Measurements from ENCODE around the gene TRIM44.

The TRIM44 gene

DNA sequence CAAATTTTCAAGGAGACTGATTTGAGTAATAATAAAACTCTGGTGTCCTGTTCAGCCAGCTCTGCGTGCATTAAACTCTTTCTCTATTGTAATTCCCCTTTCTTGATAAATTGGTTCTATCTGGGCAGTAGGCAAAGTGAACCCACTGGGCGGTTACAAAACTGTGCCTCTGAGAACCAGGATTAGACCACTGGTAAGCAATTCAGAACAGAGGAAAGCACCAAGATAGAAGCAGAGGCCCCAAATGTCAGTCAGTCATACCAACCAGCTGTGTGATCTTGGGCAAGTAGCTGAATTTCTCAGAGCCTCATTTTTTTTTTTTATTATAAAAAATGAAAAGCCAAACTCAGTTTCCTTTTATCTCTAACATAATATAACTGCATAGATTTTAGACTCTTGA lies 54.9 kb downstream of the TRIM44 start:
- no peak for DNase-seq (ENCODE audit: low spot score)

- no peak for DNase-seq (ENCODE audit: low spot score)
These were observed 59.2 kb downstream of the TRIM44 start for GRCh38 chr11:35721651-35722282.

- no peak for DNase-seq (ENCODE audit: low spot score)
These were observed 60.1 kb downstream of the TRIM44 start for GRCh38 chr11:35722641-35723040.

DNA sequence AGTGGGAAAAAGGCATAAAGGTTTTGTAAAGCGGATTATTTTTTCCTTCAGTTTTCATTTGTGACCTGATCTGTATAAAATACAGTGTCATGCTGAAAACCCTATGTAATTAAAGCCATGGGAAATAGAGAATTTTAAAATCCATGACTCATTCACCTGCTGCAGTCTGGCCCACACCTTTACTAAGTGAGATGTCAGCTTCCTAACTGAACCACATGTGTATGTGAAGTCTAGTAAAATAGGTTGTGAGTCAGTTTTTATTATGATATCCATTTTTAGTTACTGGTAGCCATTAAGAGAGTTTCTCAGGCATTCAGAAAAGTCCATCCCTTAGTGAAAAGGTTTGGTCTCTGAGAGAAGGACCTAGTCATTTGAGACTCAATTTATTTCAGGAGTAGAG lies 60.9 kb downstream of the TRIM44 start:
- no peak for DNase-seq (ENCODE audit: low spot score)

- peak; percentile 49 for DNase-seq (ENCODE audit: low spot score)
These were observed 61.3 kb downstream of the TRIM44 start for GRCh38 chr11:35723913-35724312.

- DNase-seq (ENCODE audit: low spot score): peak; percentile 86
These were observed 63.3 kb downstream of the TRIM44 start for GRCh38 chr11:35725885-35726284.

DNA sequence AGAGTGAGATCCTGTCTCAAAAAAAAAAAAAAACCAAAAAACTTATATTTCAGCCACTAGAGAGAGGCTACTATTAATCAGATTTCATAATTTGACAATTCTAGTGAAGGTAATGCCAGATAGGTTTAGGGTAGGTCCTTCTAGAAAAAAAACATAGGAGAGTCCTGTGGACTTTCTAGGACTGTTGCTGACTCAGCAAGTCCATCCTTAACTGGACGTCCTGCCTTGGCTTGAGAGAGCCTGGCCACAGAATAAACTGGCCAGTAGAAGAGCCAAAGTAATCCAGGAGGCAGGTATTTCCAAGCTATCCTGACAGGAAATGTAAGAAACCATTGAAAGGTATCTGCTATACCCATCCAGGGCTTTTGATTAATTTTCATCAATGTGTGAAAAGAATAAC lies 64.6 kb downstream of the TRIM44 start:
- DNase-seq (ENCODE audit: low spot score): no peak

DNA sequence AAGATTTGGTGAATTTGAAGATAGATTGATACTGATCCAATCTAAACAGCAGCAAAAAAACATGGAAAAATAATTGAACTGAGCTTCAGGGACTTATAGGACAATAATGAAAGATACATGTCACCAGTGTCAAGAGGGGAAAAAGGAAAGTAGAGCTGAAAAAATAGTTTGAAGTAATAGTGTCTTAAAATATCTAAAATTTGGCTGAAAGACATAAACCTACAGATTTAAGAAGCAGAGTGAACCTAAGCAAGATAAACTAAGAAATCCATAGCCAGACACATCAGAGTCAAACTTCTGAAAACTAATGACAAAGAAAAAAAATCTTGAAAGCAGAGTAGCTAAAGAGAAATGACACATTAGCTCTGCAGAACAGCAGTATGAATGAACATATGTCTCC lies 67.7 kb downstream of the TRIM44 start:
- no peak for DNase-seq (ENCODE audit: low spot score)

GRCh38 chr11:35734669-35735410 lies 72.3 kb downstream of the TRIM44 start:
- DNase-seq (ENCODE audit: low spot score): peak; percentile 71

DNA sequence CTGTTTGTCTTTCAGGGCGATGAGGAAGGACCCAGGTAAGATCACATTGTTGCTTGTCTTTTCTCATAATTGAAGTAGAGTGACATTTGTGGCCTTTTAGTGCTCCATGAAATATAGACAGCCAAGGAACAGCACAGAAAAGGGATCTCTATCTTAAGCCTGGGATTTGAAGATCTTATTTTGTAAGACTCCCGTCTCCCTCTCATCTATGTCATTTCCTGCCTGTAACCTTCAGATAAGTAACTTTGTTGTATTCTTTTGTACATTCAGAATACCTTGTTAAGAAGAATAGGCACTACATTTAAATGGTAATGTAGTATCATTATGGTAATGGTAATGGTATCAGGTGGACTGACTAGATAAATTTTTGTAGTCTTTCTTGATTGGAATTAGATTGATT lies 72.8 kb downstream of the TRIM44 start:
- no peak for DNase-seq (ENCODE audit: low spot score)

GRCh38 chr11:35735903-35736302 lies 73.3 kb downstream of the TRIM44 start:
- DNase-seq (ENCODE audit: low spot score): no peak

- no peak for DNase-seq (ENCODE audit: low spot score)
These were observed 74.4 kb downstream of the TRIM44 start for GRCh38 chr11:35736952-35737351.

GRCh38 chr11:35740061-35740799 lies 77.7 kb downstream of the TRIM44 start:
- no peak for DNase-seq (ENCODE audit: low spot score)

DNA sequence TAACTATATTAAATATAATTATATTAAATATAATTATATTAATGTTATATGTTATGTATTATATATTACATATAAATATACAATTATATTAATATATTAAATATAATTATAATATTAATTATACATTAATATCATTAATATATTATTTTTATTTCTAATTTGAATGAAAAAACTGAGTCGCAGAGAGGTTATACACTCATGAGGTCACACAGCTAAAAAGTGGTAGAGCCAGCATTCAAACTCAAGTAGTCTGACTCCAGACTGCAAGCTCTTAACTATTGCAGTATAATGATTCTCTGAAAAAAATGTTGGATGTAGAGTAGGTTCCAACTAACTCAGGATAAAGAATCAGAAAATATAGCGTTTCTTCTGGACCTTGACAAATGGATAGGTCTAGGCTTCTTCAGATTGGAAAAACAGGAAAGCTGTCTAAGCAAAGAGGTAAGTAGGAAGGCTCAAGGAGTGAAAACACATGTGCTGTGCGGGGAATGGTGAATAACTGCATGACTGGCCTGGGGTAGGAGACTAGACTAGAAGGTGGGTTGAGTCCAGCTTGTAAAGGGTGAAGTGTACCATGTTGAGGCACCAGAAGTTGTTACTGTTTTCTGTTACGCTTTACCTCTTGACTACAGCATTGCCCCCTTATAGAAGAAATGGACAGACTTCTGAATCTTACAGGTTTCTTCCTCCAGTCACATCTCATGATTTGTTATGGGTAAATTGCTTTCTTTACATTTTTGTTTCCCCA lies 80.3 kb downstream of the TRIM44 start:
- DNase-seq (ENCODE audit: low spot score): no peak

GRCh38 chr11:35746356-35747153 lies 84.0 kb downstream of the TRIM44 start:
- DNase-seq (ENCODE audit: low spot score): no peak

DNA sequence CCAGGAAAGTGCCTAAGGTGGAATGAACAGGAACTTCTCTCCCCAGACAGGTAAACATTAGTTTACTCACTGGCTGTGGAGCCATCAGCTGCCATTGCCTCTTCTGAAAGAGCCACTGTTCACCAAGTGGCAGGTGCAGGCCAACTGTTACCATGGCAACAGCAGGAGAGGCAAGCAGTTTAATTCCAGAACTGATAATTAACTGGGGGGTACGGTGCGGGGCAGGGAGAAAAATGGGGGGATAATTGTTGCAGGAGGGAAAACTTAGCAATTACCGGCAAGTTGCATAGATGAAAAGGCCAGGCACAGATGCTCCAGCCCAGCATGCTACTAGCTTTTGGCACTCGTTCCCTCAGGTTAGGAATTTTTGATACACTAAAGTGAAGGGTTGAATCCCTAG lies 85.1 kb downstream of the TRIM44 start:
- no peak for DNase-seq (ENCODE audit: low spot score)

- no peak for DNase-seq (ENCODE audit: low spot score)
These were observed 86.1 kb downstream of the TRIM44 start for GRCh38 chr11:35748644-35749043.

- DNase-seq (ENCODE audit: low spot score): no peak
These were observed 87.7 kb downstream of the TRIM44 start for GRCh38 chr11:35750315-35750714.

GRCh38 chr11:35750981-35751663 lies 88.5 kb downstream of the TRIM44 start:
- no peak for DNase-seq (ENCODE audit: low spot score)

GRCh38 chr11:35751664-35752061 lies 89.1 kb downstream of the TRIM44 start:
- peak; percentile 78 for DNase-seq (ENCODE audit: low spot score)

- DNase-seq (ENCODE audit: low spot score): peak; percentile 68
These were observed 89.5 kb downstream of the TRIM44 start for GRCh38 chr11:35752115-35752514.

All from kidney tubule cell (primary cell).